Measurements from ENCODE around the gene STON2. TPM values are rescaled to one million over a fixed set of nuclear protein-coding genes. Genes with fewer than 3 reads are reported as not detected.

STON2 gene
- total RNA-seq, 1 experiment from 2014 or later = 9.1 TPM

DNA sequence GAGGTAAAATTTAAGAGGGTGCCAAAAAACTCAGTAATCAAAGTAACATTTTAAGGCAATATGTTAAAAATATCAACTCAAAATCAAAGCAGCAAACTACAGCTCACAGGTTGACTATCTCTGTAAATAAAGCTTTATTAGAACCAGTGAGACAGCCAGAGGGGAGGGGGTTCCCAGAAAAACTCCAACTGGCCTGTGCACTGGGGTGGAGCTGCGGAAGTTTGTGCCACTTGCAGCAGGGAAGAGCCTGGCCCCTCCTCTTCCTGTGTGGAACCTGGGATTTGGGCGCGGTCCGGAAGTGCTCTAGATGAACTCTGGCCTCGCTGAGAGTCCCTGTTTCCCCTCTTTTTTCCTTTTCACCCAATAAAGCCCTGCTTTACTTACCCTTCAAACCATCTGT lies 8.1 kb downstream of the STON2 start:
- no peak overlapping the region for H2AFZ ChIP-seq
- TF ChIP-seq EZH2 (IDR thresholded peaks at IDR 0.05; ENCODE audit: low read depth) = no peak
- TF ChIP-seq, protein P1, sequence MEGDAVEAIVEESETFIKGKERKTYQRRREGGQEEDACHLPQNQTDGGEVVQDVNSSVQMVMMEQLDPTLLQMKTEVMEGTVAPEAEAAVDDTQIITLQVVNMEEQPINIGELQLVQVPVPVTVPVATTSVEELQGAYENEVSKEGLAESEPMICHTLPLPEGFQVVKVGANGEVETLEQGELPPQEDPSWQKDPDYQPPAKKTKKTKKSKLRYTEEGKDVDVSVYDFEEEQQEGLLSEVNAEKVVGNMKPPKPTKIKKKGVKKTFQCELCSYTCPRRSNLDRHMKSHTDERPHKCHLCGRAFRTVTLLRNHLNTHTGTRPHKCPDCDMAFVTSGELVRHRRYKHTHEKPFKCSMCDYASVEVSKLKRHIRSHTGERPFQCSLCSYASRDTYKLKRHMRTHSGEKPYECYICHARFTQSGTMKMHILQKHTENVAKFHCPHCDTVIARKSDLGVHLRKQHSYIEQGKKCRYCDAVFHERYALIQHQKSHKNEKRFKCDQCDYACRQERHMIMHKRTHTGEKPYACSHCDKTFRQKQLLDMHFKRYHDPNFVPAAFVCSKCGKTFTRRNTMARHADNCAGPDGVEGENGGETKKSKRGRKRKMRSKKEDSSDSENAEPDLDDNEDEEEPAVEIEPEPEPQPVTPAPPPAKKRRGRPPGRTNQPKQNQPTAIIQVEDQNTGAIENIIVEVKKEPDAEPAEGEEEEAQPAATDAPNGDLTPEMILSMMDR (conservative IDR thresholded peaks at IDR 0.05) = no peak
- H3K36me3 ChIP-seq (ENCODE audit: low read depth) = no peaks in the 10 kb centered on the region
- H3K4me3 ChIP-seq = no peak overlapping the region
- no TSS peak for BruUV-seq (replicated peaks)
- H3K9me2 ChIP-seq (ENCODE audit: insufficient read depth) = no peaks in the 10 kb centered on the region
- ChIA-PET CTCF (no interaction called here), POLR2A (ENCODE audit: unreplicated experiment) (no interaction called here)
- no peaks in the 10 kb centered on the region for H3F3A ChIP-seq (ENCODE audit: insufficient read depth, low read depth)
- no peaks in the 10 kb centered on the region for H3K27me3 ChIP-seq (ENCODE audit: insufficient read depth, low read depth)
- intact Hi-C loops (cut with micrococcal nuclease; ENCODE audit: unreplicated experiment) = no loop called here
- DNase-seq = no peak
- no peaks in the 10 kb centered on the region for H3K79me2 ChIP-seq (ENCODE audit: low read depth)
- no peak overlapping the region for H3K4me2 ChIP-seq
- H3K4me1 ChIP-seq (replicated peaks; ENCODE audit: insufficient read depth) = no peaks in the 10 kb centered on the region
- H3K9me3 ChIP-seq (ENCODE audit: insufficient read depth, low read depth) = no peaks in the 10 kb centered on the region
- H4K20me1 ChIP-seq (ENCODE audit: insufficient read depth) = no peaks in the 10 kb centered on the region
- H3K27ac ChIP-seq = no peak overlapping the region

DNA sequence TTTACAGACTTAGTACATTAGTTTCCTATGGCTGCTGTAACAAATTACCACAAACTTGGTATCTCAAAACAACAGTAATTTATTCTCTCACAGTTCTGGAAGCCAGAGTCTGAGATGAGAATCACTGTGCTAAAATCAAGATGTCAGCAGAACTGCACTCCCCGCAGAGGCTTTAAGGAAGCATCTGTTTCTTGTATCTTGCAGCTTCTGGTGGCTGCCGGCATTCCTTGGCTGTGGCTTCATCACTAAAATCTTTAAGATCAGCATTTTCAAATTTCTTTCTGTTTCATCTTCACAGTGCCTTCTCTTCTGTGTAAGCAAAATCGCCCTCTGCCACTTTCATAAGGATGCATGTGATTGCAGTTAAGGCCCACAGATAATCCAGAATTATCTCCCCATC lies 9.4 kb downstream of the STON2 start:
- H3K9me3 ChIP-seq (ENCODE audit: insufficient read depth, low read depth) = no peaks in the 10 kb centered on the region
- POLR2A ChIA-PET (ENCODE audit: unreplicated experiment) = no interaction called here
- no peak for DNase-seq
- H3F3A ChIP-seq (ENCODE audit: insufficient read depth, low read depth) = no peaks in the 10 kb centered on the region
- H3K4me2 ChIP-seq = no peak overlapping the region
- H4K20me1 ChIP-seq (ENCODE audit: insufficient read depth) = no peaks in the 10 kb centered on the region
- H3K36me3 ChIP-seq (ENCODE audit: low read depth) = no peaks in the 10 kb centered on the region
- H3K4me1 ChIP-seq (replicated peaks; ENCODE audit: insufficient read depth) = peaks cover under 1% of the 10 kb centered on the region; the same call in 1 of the 2 replicates
- H3K27me3 ChIP-seq (ENCODE audit: insufficient read depth, low read depth) = no peaks in the 10 kb centered on the region
- no TSS peak for BruUV-seq (replicated peaks)
- H2AFZ ChIP-seq = no peak overlapping the region
- H3K4me3 ChIP-seq = no peak overlapping the region
- intact Hi-C loops (cut with micrococcal nuclease; ENCODE audit: unreplicated experiment) = no loop called here
- no peak overlapping the region for H3K27ac ChIP-seq
- CTCF ChIA-PET = no interaction called here
- no peaks in the 10 kb centered on the region for H3K9me2 ChIP-seq (ENCODE audit: insufficient read depth)
- TF ChIP-seq, protein P1 (conservative IDR thresholded peaks at IDR 0.05) = no peak
- no peak for TF ChIP-seq EZH2 (IDR thresholded peaks at IDR 0.05; ENCODE audit: low read depth)
- no peaks in the 10 kb centered on the region for H3K79me2 ChIP-seq (ENCODE audit: low read depth)

GRCh38 chr14:81388336-81388735 lies 11.8 kb downstream of the STON2 start:
- Histone ChIP-seq H3K4me2 (no peak overlapping the region), H4K20me1 (ENCODE audit: insufficient read depth) (no peaks in the 10 kb centered on the region), H3K9me3 (ENCODE audit: insufficient read depth, low read depth) (no peaks in the 10 kb centered on the region), H2AFZ (no peak overlapping the region), H3K79me2 (ENCODE audit: low read depth) (no peaks in the 10 kb centered on the region), H3K4me3 (no peak overlapping the region), H3K4me1 (replicated peaks; ENCODE audit: insufficient read depth) (peaks cover 15% of the 10 kb centered on the region), H3K27me3 (ENCODE audit: insufficient read depth, low read depth) (no peaks in the 10 kb centered on the region), H3K36me3 (ENCODE audit: low read depth) (no peaks in the 10 kb centered on the region), H3K27ac (no peak overlapping the region), H3K9me2 (ENCODE audit: insufficient read depth) (no peaks in the 10 kb centered on the region), H3F3A (ENCODE audit: insufficient read depth, low read depth) (no peaks in the 10 kb centered on the region)
- POLR2A ChIA-PET (ENCODE audit: unreplicated experiment) = no interaction called here
- intact Hi-C loops (cut with micrococcal nuclease; ENCODE audit: unreplicated experiment) = no loop called here
- CTCF ChIA-PET = no interaction called here
- no TSS peak for BruUV-seq (replicated peaks)
- no peak for DNase-seq
- TF ChIP-seq EZH2 (IDR thresholded peaks at IDR 0.05; ENCODE audit: low read depth) = no peak
- TF ChIP-seq, protein P1 (conservative IDR thresholded peaks at IDR 0.05) = no peak
